ENCODE measurements around the gene NAALADL2. TPM values are rescaled to one million over a fixed set of nuclear protein-coding genes. Genes with fewer than 3 reads are reported as not detected.

NAALADL2 gene
- polyA plus RNA-seq, 2 of the 4 experiments (the other 2 are of a cell fraction) = 0.09 to 0.28 TPM

DNA sequence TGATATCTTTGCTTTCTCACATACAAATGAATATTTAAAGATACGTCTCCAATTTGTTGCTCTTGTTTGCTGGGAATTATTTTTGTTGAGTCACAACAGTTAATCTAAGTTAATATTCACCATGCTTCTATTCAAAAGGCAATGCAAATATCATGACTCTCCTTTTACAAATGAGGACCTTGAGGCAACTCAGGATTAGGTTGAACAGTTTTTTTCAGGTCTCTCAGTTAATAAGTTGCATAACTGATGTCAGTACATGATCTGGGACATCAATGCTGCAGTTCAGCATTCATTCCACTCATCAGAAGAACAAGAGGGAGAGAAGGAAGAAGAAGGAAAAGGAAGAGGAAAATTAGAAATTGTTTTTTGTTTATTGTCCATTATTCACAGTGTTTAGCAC, 781 bp upstream of the NAALADL2 start:
- H3K27ac ChIP-seq = no peak overlapping the region
- POLR2A ChIA-PET = no interaction called here
- peaks cover 13% of the 10 kb centered on the region; the same call in 2 of the 3 replicates for H3K4me1 ChIP-seq
- FAIRE-seq = peak; percentile 18
- no peaks in the 10 kb centered on the region for H3K9me3 ChIP-seq
- DNase-seq (ENCODE audit: low read depth in 1 of 2, low spot score in 1 of 2) = peak in 1 of 2 experiments; percentile 17
- 3% methylated on average over 1 of the region's 1 CpG for WGBS (ENCODE audit: missing lambda C conversion rate)
- no peak for ATAC-seq
- CTCF ChIA-PET = no interaction called here
- TF ChIP-seq TFCP2L1 (CRISPR knock-in tag; IDR thresholded peaks at IDR 0.05) = no peak
- no peak overlapping the region for H3K4me3 ChIP-seq
- peak overlapping the region; percentile 51 for H3K4me2 ChIP-seq

DNA sequence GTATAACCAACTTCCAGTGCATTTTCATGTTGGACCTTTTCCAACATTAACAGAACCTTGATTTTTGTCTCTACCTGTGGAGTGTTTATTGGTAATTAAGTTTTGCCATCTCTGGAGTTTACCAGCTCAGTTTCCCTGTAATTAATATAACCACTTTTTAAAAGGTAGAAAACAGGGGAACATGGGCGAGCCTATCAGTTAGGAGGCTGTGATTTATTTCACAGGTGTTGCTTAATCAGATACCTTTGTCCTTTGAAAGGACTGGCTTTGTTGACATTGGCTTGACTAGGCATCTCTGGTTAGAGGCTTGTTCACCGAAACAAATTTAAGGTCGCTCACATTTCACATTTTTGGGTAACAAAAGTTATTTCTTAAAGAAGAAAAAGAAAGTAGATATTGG, 622 bp downstream of the NAALADL2 start:
- FAIRE-seq (no peak), DNase-seq (ENCODE audit: low read depth in 1 of 2, low spot score in 1 of 2) (no peak), ATAC-seq (no peak)
- Histone ChIP-seq H3K4me1 (peaks cover 13% of the 10 kb centered on the region; the same call in 2 of the 3 replicates), H3K27ac (no peak overlapping the region), H3K4me3 (no peak overlapping the region), H3K9me3 (no peaks in the 10 kb centered on the region), H3K4me2 (peak overlapping the region; percentile 51; the same call in 2 of the 3 replicates)
- WGBS (ENCODE audit: missing lambda C conversion rate) = 42% methylated on average over 3 of the region's 3 CpGs
- ChIA-PET POLR2A (no interaction called here), CTCF (no interaction called here)
- TF ChIP-seq SREBF2 (IDR thresholded peaks at IDR 0.05) = no peak
- no peak for TF ChIP-seq EHF (CRISPR knock-in tag; IDR thresholded peaks at IDR 0.05)
- TF ChIP-seq ESRRA (IDR thresholded peaks at IDR 0.05; ENCODE audit: borderline replicate concordance, low read length) = no peak
- no peak for TF ChIP-seq JUN (IDR thresholded peaks at IDR 0.05)
- TF ChIP-seq ZC3H11A (IDR thresholded peaks at IDR 0.05) = no peak
- no peak for TF ChIP-seq NPAS2 (CRISPR knock-in tag; IDR thresholded peaks at IDR 0.05; ENCODE audit: borderline replicate concordance)
- no peak for TF ChIP-seq TP53 (CRISPR knock-in tag; IDR thresholded peaks at IDR 0.05)
- TF ChIP-seq, protein P1, sequence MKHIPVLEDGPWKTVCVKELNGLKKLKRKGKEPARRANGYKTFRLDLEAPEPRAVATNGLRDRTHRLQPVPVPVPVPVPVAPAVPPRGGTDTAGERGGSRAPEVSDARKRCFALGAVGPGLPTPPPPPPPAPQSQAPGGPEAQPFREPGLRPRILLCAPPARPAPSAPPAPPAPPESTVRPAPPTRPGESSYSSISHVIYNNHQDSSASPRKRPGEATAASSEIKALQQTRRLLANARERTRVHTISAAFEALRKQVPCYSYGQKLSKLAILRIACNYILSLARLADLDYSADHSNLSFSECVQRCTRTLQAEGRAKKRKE (CRISPR knock-in tag; IDR thresholded peaks at IDR 0.05; ENCODE audit: low read depth) = no peak

DNA sequence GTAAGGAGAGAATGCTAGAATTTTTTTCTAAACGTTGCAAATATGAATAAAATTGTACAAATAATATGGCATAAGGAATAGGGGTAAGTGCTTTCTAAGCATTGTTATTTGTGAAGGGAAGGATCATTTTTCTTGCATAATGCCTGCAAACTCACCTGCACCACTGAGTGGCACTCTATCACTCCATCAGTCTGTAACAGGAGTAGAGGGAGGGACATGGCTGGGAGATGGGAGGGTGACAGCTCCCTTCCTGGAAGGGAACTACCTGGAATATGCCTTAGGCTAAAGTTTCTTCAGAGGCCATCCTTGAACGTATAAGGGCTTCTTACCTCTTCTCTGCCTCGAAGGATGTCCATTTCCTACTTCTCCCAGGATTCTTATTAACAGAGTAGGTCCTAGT, 3.0 kb downstream of the NAALADL2 start:
- ATAC-seq (peak in 1 of 2 experiments; percentile 52; a peak in 1 of 6 replicates), FAIRE-seq (no peak), DNase-seq (ENCODE audit: low read depth in 1 of 2, low spot score in 1 of 2) (peak; percentile 0 to 32)
- Histone ChIP-seq H3K4me1 (peaks cover 13% of the 10 kb centered on the region; the same call in 2 of the 3 replicates), H3K4me2 (no peak overlapping the region), H3K27ac (no peak overlapping the region), H3K4me3 (no peak overlapping the region), H3K9me3 (no peaks in the 10 kb centered on the region)
- POLR2A ChIA-PET = no interaction called here
- TF ChIP-seq RAD21 (conservative IDR thresholded peaks at IDR 0.05 in 1 of 2, IDR thresholded peaks at IDR 0.05 in 1 of 2) (peak; percentile 27 to 52; a peak in 3 of 5 replicates), SMC3 (IDR thresholded peaks at IDR 0.05) (0 out of 3 replicates have a peak, but pooled peaks have one; percentile 13)
- TF ChIP-seq, protein P2, sequence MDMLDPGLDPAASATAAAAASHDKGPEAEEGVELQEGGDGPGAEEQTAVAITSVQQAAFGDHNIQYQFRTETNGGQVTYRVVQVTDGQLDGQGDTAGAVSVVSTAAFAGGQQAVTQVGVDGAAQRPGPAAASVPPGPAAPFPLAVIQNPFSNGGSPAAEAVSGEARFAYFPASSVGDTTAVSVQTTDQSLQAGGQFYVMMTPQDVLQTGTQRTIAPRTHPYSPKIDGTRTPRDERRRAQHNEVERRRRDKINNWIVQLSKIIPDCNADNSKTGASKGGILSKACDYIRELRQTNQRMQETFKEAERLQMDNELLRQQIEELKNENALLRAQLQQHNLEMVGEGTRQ (IDR thresholded peaks at IDR 0.05) = no peak
- TF ChIP-seq, protein P3, sequence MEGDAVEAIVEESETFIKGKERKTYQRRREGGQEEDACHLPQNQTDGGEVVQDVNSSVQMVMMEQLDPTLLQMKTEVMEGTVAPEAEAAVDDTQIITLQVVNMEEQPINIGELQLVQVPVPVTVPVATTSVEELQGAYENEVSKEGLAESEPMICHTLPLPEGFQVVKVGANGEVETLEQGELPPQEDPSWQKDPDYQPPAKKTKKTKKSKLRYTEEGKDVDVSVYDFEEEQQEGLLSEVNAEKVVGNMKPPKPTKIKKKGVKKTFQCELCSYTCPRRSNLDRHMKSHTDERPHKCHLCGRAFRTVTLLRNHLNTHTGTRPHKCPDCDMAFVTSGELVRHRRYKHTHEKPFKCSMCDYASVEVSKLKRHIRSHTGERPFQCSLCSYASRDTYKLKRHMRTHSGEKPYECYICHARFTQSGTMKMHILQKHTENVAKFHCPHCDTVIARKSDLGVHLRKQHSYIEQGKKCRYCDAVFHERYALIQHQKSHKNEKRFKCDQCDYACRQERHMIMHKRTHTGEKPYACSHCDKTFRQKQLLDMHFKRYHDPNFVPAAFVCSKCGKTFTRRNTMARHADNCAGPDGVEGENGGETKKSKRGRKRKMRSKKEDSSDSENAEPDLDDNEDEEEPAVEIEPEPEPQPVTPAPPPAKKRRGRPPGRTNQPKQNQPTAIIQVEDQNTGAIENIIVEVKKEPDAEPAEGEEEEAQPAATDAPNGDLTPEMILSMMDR (IDR thresholded peaks at IDR 0.05) = peak; percentile 18; the same call in 1 of the 3 replicates
- CTCF ChIA-PET = no interaction called here
- WGBS (ENCODE audit: missing lambda C conversion rate) = 30% methylated on average over 3 of the region's 3 CpGs

DNA sequence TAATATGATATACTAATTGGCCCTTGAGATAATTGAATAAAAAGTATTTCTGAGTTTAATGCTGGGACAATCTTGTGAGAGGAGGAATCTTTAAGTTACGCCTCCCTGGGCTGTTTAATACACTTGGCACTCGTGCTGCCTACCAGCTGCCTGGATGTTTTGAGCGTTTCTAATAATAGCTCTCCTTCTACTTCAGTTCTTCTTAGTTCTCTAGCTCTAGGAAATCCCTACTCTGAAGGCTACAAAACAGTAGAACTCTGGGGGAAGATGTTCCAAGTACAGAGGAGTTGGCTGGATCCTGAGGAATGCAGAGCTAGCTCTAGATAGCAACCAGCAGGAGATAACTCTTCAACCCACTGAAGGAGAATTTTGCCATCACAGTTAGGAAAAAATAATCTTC, 3.5 kb downstream of the NAALADL2 start:
- H3K4me3 ChIP-seq = no peak overlapping the region
- CTCF ChIA-PET = no interaction called here
- POLR2A ChIA-PET = interaction anchor here (0.5 kb wide), 1 partner anchor 11 kb away, joined by 4 read pairs; no protein-coding TSS in a partner anchor
- no peak for DNase-seq (ENCODE audit: low read depth in 1 of 2, low spot score in 1 of 2)
- H3K4me1 ChIP-seq = peaks cover 13% of the 10 kb centered on the region; the same call in 2 of the 3 replicates
- ATAC-seq = no peak
- WGBS (ENCODE audit: missing lambda C conversion rate) = 41% methylated on average over 3 of the region's 3 CpGs
- FAIRE-seq = no peak
- H3K4me2 ChIP-seq = no peak overlapping the region
- H3K27ac ChIP-seq = no peak overlapping the region
- no peaks in the 10 kb centered on the region for H3K9me3 ChIP-seq
- no peak for TF ChIP-seq CBX2 (IDR thresholded peaks at IDR 0.05; ENCODE audit: borderline replicate concordance, low read depth)
- TF ChIP-seq RFX5 (IDR thresholded peaks at IDR 0.05) = no peak
- TF ChIP-seq, protein P3 (IDR thresholded peaks at IDR 0.05) = no peak
- TF ChIP-seq ZNF302 (CRISPR knock-in tag; IDR thresholded peaks at IDR 0.05) = no peak
- TF ChIP-seq RARB (CRISPR knock-in tag; IDR thresholded peaks at IDR 0.05) = no peak
- TF ChIP-seq, protein P4, sequence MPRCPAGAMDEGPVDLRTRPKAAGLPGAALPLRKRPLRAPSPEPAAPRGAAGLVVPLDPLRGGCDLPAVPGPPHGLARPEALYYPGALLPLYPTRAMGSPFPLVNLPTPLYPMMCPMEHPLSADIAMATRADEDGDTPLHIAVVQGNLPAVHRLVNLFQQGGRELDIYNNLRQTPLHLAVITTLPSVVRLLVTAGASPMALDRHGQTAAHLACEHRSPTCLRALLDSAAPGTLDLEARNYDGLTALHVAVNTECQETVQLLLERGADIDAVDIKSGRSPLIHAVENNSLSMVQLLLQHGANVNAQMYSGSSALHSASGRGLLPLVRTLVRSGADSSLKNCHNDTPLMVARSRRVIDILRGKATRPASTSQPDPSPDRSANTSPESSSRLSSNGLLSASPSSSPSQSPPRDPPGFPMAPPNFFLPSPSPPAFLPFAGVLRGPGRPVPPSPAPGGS (IDR thresholded peaks at IDR 0.05) = no peak
- TF ChIP-seq TP53 (CRISPR knock-in tag; IDR thresholded peaks at IDR 0.05) = no peak
- TF ChIP-seq, protein P2 (IDR thresholded peaks at IDR 0.05) = no peak

All from A549 (cell line).